Thyroid gland (tissue), 4 donors: ENCODE measurements around the gene INPP5A.

Experiments used
- CTCF ChIP-seq, 6 experiments: fragments of 200-600 bp in 3 of 6; fragments of 450-650 bp in 3 of 6; sonication (generic) in 3 of 6; IDR thresholded peaks; one replicate each; pipeline ENCODE4 v1.5.1; 2016 to 2019; ENCODE audit warnings: antibody characterized with exemption in 6 of 6, mild to moderate bottlenecking in 2 of 6, inconsistent platforms in 1 of 6, moderate library complexity in 1 of 6
- POLR2A ChIP-seq, 2 donors: fragments of 450-650 bp; IDR thresholded peaks; one replicate each; pipeline ENCODE4 v1.6.1; 2017; ENCODE audit warnings: antibody characterized with exemption in 2 of 2, mild to moderate bottlenecking in 2 of 2, moderate library complexity in 1 of 2

DNA sequence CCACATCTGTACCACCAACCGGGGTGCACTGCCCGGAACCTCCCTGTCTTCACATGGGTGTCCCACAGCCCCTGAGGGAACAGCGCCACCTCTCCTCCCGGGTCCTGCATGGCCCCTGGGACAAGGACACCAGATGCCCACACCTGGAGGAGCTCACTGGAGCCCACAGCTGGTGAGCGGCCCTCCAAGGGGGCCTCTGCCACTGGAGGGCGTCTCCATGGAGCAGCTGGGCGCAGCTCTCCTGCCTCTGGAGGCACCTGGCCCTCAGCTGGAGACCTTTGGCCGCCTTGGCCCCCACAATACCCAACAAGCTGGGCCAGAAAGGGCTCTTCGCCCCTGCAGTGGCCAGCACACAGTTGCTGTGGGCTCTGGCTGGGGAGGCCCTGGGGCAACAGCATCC, 255.6 kb downstream of the INPP5A start:
- TF ChIP-seq CTCF (IDR thresholded peaks at IDR 0.05) (no peak), POLR2A (IDR thresholded peaks at IDR 0.05) (no peak)
